Activated CD4-positive, alpha-beta T cell treated with anti-CD3 and anti-CD28 coated beads, Interleukin-2, Interleukin-4, amounts not matched to agents 100 ng/mL and 50 ng/mL, durations not matched to agents 16 hours and 8 hours (primary cell): ENCODE data around the gene SLC9A3.
A peak's percentile ranks its signal among the peaks of the same experiment; 100 is the strongest.

ENCODE experiments used
- DNase-seq: peaks from one replicate; pipeline ENCODE4 v3.0.0-alpha.2; 2020; ENCODE audit warnings: low spot score

Gene SLC9A3

DNA sequence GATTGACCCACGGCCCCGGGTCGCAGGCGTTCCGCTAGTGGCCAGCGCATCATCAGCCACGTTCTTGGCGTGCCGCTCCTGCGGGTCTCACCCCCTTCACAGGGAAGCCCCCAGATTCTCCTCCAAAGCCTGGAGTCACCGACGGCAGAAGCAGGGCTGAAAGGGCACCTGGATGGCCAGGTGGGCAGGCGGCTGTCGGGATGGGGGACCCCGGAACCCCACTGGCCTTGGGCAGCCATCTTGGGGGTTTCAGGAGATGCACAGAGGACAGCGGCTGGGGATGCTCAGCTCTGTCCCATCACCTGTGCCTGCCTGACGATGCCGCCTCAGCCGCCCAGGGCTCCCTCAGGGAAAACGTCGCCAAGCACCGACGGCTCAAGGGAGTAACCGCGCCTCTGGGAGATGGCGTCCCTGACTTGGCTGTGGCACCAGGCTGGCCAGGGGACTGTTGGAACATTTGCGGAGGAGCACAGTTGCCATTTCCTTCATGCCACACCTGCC is 14.1 kb upstream of the SLC9A3 start:
- DNase-seq = no peak

- no peak for DNase-seq
Measured at GRCh38 chr5:537621-538071, 13.4 kb upstream of the SLC9A3 start.

DNA sequence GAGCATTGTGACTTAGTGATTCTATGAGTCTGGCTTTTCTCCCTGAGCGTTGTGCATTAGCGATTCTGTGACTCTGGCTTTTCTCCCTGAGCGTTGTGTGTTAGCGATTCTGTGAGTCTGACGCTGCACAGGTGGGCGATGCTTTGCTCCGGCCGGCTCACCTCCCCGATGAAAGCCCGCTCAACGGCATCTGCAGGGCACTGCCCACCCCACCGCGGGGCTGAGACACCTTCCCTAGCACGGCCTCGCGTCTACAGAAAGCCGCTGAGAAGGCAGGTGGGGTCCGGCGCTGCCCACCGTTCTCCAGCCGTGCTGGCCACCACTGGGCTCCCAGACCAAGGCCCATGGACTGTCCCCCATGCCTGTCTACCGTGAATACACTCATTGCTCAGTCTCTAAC is 12.8 kb upstream of the SLC9A3 start:
- no peak for DNase-seq

- no peak for DNase-seq
Measured at GRCh38 chr5:535846-536698, 11.8 kb upstream of the SLC9A3 start.

DNA sequence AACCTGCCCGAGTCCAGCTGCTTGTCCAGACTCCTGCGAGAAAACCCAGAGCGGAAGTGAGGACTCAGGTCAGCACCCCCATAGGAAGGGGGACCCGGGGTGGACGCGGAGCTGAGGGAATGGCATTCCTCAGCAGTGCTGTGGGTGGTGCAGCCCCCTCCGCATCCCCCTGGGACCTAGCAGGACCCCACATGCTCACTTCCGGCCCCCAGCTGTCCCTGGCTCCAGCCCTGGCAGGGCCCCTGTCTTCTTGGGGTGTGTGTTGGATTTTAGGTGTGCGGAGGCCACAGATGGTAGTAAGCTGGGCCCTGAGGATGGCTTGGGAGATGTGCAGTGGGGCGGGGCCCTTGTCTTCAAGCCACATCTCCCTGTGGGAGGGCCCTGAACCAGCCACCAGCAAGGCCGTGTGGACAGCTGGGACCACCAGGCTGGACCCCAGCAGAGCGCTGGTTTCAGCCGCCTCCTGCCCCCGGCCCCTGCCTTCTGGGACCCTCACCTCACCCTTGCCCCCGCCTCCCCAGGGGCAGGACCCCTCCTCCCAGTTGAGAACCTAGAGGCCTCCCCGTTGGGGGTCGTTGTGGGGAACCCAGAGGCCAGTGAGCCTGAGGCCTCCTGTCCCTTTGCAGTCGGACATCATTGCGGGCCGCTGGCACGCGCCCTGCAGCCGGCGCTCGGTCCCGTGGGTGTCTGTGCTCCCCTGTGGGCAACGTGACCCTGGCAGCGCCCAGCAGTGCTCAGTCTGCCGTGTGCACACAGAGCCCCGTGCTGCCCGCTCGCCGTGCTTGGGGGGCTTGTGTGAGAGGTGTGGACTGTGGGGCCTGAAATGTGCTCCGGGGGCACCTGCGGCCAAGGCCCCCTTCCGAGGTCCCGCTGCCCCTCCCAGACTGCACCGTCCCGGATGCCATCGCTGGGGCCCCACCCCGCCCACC is 10.8 kb upstream of the SLC9A3 start:
- DNase-seq = no peak

DNA sequence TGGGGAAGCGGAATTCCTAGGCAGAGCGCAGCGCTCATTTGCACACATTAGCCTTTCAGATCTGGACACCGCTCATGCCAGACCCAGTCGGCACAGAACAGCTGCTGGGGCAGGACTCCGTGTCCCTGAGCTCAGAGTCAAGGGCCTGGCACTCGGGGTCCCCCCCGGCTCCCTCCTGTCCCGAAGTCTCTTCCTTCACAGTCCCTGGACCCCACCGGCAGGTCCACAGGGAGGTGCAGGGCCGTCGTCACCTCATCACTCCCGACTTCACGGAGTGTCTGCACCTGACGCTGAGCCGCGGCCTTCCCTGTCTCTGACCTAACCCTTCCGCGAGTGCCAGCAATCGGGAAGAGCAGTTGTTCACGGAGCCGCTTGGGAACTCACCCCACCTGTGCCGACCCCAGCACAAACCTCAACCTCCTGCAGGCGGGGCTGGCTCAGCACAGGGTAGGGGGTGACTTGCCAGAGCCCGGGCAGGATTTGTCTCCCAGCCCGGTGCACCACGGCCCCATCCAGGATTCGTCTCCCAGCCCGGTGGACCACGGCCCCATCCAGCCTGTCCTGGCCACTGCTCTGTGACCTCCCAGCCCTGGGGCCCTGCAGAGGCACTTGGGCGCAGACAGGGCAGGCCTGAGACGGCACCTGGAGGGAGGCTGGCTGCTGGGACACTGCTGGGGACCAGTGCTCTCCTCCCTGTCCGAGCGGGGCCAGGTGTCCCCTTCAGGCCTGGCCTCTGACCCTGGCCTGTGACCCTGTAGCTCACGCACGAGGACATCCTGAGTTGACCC is 9.9 kb upstream of the SLC9A3 start:
- DNase-seq = no peak

DNA sequence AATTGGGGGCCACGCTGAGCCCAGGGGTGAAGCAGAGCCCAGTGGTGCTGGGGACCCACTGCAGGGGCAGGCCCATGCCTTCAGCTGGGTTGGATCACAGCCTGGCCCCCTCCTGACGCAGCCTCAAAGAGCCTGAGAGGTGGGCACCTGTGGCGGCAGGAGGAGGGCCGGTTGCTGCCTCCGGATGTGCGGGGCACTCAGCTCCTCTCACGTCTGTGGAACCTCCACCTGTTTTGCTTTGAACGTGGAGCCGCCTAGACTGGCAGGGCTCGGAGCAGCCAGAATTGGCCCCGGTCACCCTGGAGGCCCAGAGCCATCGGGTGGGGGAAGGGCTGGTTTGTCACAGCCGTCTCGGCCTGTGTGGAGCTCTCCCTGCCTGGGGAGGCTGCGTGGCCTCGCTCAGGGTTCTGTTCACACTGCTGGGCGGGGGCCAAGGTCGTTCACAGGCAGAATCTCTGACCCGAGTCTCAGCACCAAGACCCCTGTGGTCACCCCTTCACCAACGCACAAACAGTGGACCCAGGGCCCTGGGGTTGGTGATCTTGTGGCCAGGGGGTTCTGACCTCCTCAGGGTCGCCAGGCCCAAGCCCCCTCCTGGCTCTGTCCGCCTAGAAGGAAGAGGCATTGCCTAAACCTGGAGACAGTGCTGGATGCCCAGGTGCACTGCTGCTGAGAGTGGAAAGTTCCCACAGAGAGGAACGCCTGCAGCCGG is 9.2 kb upstream of the SLC9A3 start:
- no peak for DNase-seq

DNA sequence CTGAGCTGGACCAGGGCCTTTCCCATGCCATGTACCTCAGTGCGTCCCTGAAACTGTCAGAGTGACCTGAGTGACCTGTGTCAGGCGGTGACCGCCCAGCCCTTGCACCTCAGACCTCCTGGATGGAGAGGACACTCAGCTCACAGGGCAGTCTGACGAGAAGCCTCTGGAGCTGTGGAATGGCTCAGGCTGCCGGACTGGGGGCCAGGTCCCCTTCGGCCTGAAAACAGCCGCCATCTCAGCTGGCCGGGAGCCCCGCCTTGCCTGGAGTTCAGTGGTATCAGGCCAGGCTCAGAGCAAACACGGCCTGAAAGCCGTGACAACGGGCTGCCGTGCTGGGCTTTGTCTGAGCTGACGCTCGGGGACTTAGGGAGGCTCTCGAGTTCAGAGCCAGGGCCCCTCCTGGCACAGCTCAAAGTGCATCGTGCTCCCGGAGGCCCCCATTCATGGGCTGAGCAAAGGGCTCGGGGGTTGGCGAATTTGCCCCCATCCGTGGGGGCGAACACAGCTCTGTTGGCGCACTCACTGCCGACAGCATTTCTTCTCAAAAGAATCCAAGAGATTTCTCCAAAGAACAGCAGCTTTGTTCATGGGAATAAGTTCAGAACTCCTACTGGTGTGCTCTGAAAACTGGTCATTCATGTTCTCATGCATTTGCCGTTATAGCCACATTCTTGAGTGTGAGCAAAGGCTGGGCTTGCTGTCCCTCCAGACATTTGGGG is 8.4 kb upstream of the SLC9A3 start:
- DNase-seq = no peak

- DNase-seq = no peak
Measured at GRCh38 chr5:531749-532315, 7.6 kb upstream of the SLC9A3 start.

- no peak for DNase-seq
Measured at GRCh38 chr5:531101-531748, 7.0 kb upstream of the SLC9A3 start.

GRCh38 chr5:530001-530955 is 6.0 kb upstream of the SLC9A3 start:
- no peak for DNase-seq

DNA sequence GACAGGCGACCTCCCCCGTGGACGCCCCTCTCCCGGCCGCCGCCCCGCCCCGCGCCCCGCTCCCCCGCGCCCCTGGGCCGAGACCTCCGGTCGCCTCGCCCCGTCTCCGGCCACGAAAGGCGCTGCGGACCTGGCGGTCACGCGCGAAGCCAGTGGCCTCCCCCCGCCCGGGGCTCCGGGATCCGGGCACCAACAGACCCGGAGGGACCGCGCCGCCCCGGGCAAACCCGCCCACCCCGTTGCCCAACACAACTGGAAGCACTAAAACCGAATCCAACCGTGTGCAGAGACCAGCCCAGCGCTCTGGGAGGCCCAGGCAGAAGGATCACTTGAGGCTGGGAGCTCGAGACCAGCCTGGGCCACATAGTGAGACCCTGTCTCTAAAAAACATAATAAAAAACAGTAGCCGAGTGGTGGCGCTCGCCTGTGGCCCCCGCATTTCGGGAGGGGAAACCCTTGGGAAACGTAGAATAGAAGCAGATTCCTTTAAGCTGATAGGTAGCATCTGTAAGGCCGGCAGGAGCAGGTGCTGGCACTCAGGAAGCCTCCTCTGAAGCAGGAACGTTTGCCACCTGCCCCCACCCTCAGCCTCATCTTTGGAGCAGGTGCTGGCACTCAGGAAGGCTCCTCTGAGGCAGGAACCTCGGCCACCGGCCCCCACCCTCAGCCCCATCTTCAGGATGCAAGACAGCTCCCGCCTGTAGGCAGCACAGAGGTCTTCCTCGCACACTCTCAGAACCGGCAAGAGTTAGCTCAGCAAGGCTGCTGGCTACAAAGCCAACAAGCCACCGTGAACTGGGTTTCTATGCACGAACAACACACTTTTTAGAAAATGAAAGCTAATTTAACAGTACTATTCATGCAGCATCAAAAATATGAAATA is 4.6 kb upstream of the SLC9A3 start:
- no peak for DNase-seq

DNA sequence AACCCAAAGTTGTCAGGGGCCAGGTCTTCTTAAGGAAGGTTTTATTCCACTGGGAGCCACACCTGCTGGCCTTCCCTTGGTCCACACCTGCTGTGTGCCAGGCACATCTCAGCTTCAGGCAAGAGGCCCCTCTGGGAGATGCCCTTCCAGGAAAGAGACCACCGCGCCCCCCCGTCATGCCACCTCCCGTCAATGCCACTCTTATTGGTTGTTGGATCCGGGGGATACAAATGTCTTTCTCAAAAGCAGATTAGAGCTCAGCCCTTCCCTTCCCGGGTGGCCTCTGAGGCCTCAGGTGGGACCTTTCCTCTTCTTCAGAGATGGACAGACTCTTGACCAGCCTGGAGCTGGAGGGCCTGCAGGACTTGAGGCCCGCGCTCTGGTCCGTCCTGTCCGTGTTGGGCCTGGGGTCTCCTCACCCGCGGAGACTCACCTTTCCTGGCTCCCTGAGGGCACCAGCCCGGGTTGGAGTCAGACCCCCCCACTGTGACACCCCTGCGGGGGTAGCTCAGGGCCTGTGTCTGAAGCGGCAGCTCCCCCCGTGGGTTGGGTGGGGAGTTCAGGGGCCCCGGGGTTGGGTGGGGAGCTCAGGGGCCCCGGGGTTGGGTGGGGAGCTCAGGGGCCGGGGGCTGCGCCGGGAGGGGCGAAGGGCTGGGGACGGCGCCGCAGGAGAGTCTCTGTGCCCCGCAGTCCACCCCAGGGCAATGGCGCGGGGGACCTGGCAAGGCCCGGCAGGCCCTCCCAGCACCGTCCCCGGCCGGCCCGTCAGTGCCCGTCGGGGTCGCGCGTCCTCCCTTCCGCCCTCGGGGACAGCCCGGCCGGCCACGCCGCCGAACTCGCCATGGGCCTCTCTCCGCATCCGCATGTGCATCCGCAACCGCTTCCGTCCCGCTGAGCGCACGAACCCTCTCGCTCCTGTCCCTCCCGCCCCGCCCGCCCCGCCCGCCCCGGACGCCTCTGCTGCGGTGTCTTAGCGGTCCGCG is 3.7 kb upstream of the SLC9A3 start:
- peak; percentile 19 for DNase-seq

- DNase-seq = no peak
Measured at GRCh38 chr5:526456-527088, 2.3 kb upstream of the SLC9A3 start.

DNA sequence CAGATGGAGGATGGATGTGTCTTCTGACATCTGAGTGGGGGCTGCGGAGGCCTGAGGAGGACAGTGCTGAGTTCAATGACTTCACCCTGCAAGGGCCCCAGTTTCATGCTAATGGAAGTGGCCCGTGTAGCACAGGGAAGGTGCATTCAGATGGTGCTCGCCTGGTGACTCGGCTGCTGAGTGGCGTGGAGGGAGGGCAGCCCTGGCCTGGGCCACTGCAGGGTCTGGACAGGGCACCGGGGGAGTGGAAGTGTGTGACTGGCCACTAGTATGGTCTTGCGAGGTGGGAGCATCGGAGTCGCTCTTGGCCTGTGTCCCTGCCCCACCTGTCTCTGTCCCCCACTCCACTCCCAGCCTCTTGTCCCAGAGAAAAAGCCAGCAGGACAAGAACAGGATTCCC is 1.7 kb upstream of the SLC9A3 start:
- no peak for DNase-seq
